Upper lobe of right lung (tissue), 1 donor: ENCODE results near the gene CAMTA1. TPM values are rescaled to one million over a fixed set of nuclear protein-coding genes. Genes with fewer than 3 reads are reported as not detected.

Experiments
- ATAC-seq: fragments of 200-7000 bp; cut with Tn5 transposase; one replicate; pipeline ENCODE4 v1.9.1; 2020; ENCODE audit warnings: mild to moderate bottlenecking, moderate library complexity
- DNase-seq: peaks from one replicate; pipeline ENCODE4 v3.0.0-alpha.2; 2020
- H3K27ac ChIP-seq: fragments of 200-600 bp; one replicate; pipeline ENCODE4 v1.8.0; 2022
- H3K27me3 ChIP-seq: fragments of 200-600 bp; one replicate; pipeline ENCODE4 v1.8.0; 2022; ENCODE audit warnings: mild to moderate bottlenecking
- H3K36me3 ChIP-seq: fragments of 200-600 bp; one replicate; pipeline ENCODE4 v1.8.0; 2022
- H3K4me1 ChIP-seq: fragments of 200-600 bp; one replicate; pipeline ENCODE4 v1.8.0; 2022
- H3K4me3 ChIP-seq: fragments of 200-600 bp; one replicate; pipeline ENCODE4 v1.8.0; 2022; ENCODE audit warnings: mild to moderate bottlenecking
- H3K9me3 ChIP-seq: fragments of 200-600 bp; one replicate; pipeline ENCODE4 v1.8.0; 2022
- intact Hi-C: fragments of 100-400 bp; cut with DNase I; formaldehyde crosslinking; loops from one replicate; pipeline ENCODE4 v1.11.0; 2022
- total RNA-seq: library from RNA; stranded (reverse); fragmentation: NEBNext Ultra II Directional; extraction: Animal tissue kit (Norgen Biotek cat#: 25700); gene quantifications from one replicate; pipeline ENCODE4 v1.2.1, GENCODE V29; 2021
- TF ChIP-seq, protein P1 (sequence below): fragments of 200-600 bp; IDR thresholded peaks from one replicate; pipeline ENCODE4 v1.8.0; 2022; ENCODE audit warnings: antibody characterized with exemption
- donor health status: DM: no; HTN: yes; CAD: no; lungs with severe emphysema.

CAMTA1 gene
- total RNA-seq, 1 donor from 2014 or later, result 63.4 TPM

DNA sequence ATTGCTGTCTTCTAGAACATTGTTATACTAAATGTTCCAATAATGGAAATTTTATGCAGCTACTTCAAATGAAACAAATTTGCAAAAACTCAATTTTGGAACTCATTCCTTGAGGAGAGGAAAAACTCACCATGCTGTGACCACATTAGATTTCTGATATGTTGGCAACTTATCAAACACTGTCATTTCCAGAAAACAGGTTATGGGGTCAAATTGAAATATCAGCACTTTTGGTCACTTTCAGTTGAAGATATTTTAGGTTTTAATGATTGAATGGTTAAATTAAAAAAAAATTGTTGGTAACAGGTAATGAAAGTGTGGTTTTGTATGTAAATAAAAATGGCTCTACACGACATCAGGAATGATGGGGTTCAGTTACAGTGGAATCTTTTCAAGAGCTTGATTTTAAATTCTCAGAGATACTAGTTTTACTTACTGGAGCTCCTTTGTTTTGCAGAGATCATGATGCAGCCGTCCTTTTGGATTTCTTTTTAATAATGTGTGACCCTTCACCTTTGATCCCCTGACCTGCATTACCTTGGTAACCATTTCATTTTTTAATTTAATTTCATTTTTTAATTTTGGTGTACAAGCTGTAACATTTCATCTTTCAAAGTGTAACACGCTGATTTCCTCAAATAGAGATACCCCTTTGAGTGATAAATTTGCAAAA lies 86.2 kb downstream of the CAMTA1 start:
- ATAC-seq (no peak), DNase-seq (no peak)
- intact Hi-C loops, result no loop called here
- H3K27me3 ChIP-seq, result no peaks in the 10 kb centered on the region
- TF ChIP-seq, protein P1, sequence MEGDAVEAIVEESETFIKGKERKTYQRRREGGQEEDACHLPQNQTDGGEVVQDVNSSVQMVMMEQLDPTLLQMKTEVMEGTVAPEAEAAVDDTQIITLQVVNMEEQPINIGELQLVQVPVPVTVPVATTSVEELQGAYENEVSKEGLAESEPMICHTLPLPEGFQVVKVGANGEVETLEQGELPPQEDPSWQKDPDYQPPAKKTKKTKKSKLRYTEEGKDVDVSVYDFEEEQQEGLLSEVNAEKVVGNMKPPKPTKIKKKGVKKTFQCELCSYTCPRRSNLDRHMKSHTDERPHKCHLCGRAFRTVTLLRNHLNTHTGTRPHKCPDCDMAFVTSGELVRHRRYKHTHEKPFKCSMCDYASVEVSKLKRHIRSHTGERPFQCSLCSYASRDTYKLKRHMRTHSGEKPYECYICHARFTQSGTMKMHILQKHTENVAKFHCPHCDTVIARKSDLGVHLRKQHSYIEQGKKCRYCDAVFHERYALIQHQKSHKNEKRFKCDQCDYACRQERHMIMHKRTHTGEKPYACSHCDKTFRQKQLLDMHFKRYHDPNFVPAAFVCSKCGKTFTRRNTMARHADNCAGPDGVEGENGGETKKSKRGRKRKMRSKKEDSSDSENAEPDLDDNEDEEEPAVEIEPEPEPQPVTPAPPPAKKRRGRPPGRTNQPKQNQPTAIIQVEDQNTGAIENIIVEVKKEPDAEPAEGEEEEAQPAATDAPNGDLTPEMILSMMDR, result no peak
- H3K27ac ChIP-seq, result no peak overlapping the region
- H3K9me3 ChIP-seq, result no peaks in the 10 kb centered on the region
- no peaks in the 10 kb centered on the region for H3K36me3 ChIP-seq
- H3K4me3 ChIP-seq, result no peak overlapping the region
- peaks cover 4% of the 10 kb centered on the region for H3K4me1 ChIP-seq

DNA sequence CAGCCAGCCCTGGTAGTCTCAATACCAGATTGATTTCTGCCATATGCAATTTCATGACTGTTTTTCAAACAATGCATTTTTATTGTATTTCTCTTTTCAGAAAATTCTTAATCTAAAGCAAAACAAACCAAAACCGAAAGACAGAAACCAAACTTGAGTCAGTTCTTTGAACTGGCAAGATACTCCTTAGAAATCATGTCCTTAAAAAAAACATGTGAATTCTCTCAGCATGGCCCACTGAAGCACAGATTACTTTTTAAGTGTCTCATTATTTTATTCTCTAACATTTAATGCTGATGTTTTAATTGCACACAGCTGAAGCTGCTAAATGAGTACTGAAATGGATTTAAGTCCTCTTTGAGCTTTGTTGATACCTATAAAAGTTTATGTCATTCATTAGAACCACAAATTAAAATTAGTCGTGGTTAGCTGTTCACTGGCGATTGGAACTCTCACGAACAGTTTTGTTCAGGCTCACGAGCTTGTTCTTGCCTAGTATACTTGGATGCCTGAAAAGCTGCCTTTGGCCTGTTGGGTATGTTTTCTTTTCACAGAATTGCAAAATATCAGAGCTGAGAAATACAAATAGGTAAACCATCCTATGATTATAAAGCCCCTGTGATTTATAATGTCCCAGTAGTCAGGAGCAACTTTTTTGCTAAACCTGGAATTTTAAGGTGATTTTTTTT lies 87.5 kb downstream of the CAMTA1 start:
- Histone ChIP-seq H3K4me3 (no peak overlapping the region), H3K9me3 (no peaks in the 10 kb centered on the region), H3K36me3 (no peaks in the 10 kb centered on the region), H3K4me1 (peaks cover 4% of the 10 kb centered on the region), H3K27ac (no peak overlapping the region), H3K27me3 (no peaks in the 10 kb centered on the region)
- DNase-seq (no peak), ATAC-seq (no peak)
- TF ChIP-seq, protein P1, result no peak
- intact Hi-C loops, result no loop called here

DNA sequence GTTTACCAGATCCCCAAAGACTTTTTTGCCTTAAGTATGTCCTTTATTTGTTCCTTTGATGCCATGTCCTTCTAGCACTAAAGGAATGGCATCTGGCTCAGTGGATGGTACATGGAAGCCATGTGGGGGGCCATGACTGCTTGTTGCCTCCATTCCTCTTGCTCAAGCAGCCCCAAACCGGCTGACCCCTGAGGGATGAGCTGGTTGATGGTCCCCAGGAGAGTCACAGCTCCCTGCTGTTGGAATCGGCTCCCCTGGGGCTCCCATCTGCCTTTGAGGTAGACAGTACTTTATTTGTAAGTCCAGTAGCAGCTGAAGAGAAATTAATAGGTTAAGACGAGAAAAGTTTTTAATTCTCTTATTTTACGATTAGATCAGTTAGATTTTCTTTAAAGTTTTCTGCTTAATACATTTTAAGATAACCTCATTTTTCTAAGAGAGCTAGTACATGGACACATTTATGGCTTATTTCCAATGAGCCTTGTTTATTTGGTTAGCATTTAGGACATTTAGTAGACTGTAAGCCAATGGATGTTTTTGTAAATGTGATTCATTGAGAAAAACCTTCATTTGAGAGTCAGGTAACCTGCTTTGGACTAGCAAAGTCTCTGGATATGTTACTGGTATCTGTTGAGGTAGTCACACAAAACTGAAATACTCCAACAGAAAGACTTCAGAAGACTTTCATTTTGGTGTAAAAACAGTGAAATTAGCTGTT lies 88.2 kb downstream of the CAMTA1 start:
- H3K4me1 ChIP-seq, result peaks cover 4% of the 10 kb centered on the region
- H3K9me3 ChIP-seq, result no peaks in the 10 kb centered on the region
- intact Hi-C loops, result no loop called here
- TF ChIP-seq, protein P1, result no peak
- DNase-seq, result no peak
- H3K27me3 ChIP-seq, result no peaks in the 10 kb centered on the region
- ATAC-seq, result no peak
- H3K4me3 ChIP-seq, result no peak overlapping the region
- no peaks in the 10 kb centered on the region for H3K36me3 ChIP-seq
- H3K27ac ChIP-seq, result no peak overlapping the region

DNA sequence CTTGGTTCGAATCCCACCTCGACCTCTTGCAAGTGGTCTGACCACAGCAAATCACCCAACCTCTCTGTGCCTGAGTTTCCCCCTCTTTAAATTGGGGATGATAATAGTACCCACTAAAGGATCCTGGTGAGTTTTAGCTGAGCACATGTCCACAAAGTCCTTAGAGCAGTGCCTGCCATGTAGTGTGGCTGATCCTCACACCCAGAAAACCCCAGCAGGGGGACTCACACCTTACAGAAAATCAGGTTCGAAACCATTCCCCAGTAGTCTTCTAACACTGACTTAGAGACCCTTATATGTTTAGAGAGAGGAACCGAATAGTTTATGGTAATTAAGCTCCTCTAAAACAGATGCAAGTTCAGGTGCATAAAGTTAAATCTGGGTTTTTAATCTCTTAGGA lies 89.0 kb downstream of the CAMTA1 start:
- no peak overlapping the region for H3K4me3 ChIP-seq
- H3K9me3 ChIP-seq, result no peaks in the 10 kb centered on the region
- DNase-seq, result no peak
- no peak overlapping the region for H3K27ac ChIP-seq
- no peaks in the 10 kb centered on the region for H3K4me1 ChIP-seq
- H3K27me3 ChIP-seq, result no peaks in the 10 kb centered on the region
- intact Hi-C loops, result no loop called here
- TF ChIP-seq, protein P1, result no peak
- no peak for ATAC-seq
- H3K36me3 ChIP-seq, result no peaks in the 10 kb centered on the region

DNA sequence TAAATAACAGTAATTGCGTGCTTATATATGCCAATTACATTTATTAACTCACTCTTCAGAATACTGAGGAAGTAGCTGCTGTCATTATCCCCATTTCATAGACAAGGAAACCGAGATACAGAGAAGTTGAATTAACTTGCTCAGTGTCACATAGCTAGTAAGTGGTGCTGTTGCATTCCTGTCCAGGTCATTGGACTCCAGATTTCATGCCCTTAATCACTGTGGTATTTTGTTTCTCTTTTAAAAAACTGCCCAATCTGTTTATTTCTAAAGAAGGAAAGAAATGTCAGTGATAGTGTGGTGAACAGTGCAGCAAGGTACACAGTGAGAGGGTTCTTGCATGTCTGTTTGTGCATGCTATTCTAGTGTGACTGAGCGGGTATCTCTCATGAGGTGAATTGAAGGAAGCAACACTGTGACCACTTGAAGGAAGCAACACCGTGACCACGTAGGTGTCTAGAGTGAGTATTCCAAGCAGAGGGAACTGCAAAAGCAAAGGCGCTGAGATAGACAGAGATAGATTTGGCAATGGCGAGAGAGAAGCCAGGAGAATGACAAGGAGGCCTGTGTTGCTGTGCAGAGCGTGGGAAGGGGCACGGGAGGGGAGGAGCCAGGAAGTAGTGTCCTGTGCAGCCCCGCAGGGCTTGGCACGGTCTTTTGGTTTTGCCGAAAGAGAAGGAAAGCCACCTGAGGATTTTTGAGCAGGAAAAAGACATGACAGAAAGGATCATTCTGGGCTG lies 95.9 kb downstream of the CAMTA1 start:
- H3K36me3 ChIP-seq, result no peaks in the 10 kb centered on the region
- intact Hi-C loops, result no loop called here
- H3K4me3 ChIP-seq, result no peak overlapping the region
- H3K27me3 ChIP-seq, result no peaks in the 10 kb centered on the region
- no peaks in the 10 kb centered on the region for H3K4me1 ChIP-seq
- no peaks in the 10 kb centered on the region for H3K9me3 ChIP-seq
- TF ChIP-seq, protein P1, result no peak
- no peak for ATAC-seq
- no peak overlapping the region for H3K27ac ChIP-seq
- DNase-seq, result no peak
